Measurements from ENCODE around the gene FAM120A.
"Not testable (repeated sequence)": the region's sequence is repeated elsewhere in the genome, so short reads cannot be mapped to it uniquely, and the experiment has no call there.

Gene FAM120A

DNA sequence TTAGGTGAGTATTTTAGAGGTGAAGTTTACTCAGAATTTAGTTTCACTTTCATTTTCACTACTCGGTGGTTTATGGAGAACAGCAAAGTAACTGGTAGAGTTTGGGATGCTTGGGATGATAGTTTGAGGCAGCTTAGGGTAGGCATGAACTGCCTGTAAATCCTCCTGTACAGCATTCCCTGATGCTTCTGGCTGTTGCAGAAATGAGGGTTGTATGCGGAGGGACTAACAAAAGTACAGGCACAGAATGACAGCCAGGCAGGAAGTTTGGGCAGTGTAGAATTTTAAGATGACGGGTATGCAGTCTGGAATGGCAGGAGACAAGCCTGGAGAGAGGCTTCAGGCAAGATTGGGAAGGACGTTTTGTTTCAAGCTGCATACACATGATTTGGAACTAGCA lies 49.9 kb downstream of the FAM120A start:
- H3K4me3 ChIP-seq (replicated peaks; ENCODE audit: low read depth, low read length), result no peak overlapping the region
- TF ChIP-seq, protein P1, sequence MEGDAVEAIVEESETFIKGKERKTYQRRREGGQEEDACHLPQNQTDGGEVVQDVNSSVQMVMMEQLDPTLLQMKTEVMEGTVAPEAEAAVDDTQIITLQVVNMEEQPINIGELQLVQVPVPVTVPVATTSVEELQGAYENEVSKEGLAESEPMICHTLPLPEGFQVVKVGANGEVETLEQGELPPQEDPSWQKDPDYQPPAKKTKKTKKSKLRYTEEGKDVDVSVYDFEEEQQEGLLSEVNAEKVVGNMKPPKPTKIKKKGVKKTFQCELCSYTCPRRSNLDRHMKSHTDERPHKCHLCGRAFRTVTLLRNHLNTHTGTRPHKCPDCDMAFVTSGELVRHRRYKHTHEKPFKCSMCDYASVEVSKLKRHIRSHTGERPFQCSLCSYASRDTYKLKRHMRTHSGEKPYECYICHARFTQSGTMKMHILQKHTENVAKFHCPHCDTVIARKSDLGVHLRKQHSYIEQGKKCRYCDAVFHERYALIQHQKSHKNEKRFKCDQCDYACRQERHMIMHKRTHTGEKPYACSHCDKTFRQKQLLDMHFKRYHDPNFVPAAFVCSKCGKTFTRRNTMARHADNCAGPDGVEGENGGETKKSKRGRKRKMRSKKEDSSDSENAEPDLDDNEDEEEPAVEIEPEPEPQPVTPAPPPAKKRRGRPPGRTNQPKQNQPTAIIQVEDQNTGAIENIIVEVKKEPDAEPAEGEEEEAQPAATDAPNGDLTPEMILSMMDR (IDR thresholded peaks at IDR 0.05; ENCODE audit: low read depth, low read length, missing control alignments), result no peak
- no peak for DNase-seq (ENCODE audit: extremely low read depth, low read depth)

DNA sequence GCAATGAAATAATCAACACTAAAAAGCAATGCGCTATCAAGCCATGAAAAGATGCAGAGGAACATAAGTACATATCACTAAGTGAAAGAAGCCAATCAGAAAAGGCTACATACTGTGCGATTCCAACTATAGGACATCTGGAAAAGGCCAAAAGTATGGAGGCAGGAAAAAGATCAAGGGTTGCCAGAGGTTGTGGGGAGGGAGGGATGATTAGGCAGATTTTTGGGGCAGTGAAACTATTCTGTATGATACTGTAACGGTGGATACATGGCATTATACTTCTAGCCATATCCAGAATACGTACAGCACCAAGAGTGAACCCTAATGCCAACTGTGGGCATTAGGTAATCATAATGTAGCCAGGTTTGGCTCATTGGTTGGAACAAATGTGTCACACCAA lies 51.9 kb downstream of the FAM120A start:
- H3K4me3 ChIP-seq (replicated peaks; ENCODE audit: low read depth, low read length), result no peak overlapping the region
- TF ChIP-seq, protein P1 (IDR thresholded peaks at IDR 0.05; ENCODE audit: low read depth, low read length, missing control alignments), result no peak
- DNase-seq (ENCODE audit: extremely low read depth, low read depth), result no peak

DNA sequence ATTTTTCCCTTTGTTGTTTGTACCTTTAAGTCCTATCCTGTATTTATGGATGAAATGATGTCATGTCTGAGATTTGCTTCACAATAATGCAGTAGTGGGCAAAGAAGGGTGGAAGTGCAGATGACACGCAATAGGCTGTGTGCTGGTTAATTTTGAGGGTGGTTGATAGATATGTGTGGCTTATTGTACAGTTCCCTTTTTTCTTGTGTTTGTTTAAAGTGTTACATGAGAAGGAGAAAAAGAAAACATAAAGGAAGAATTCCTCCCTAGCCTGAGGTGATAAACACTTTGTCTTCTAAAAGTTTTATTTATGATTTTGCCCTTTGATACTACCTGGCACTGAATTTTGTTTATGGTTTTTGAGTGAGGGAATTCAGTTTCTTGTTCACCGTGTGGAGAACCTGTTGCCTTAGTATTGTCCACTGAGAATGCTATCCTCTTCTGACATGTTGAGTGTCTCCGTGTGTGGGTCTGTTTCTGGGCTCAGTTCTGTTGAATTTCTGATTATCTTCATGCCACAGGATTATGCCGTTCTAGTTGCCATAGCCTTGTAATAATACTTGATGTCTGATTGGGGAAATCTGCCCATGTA lies 54.2 kb downstream of the FAM120A start:
- H3K4me3 ChIP-seq (replicated peaks; ENCODE audit: low read depth, low read length), result no peak overlapping the region
- TF ChIP-seq, protein P1 (IDR thresholded peaks at IDR 0.05; ENCODE audit: low read depth, low read length, missing control alignments), result no peak
- DNase-seq (ENCODE audit: extremely low read depth, low read depth), result no peak

DNA sequence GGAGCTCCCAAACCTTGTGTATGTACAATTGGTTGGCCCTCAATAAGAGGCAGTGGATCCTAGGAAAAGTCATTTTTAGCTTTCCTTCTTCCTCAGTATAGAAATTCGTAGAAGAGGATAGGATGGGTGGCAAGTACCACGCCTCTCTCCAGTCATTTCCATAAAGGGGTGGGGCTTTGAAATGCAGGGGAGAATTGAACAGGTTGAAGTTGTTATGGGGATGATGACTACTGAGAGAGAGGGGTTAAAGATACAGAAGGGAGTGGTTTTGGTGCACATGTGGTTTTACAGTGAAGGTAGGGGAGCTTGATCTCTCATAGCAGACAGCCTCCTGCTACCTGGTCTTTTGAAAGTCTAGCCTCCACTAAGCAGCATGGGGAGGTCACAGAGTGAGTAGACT lies 56.3 kb downstream of the FAM120A start:
- no peak overlapping the region for H3K4me3 ChIP-seq (replicated peaks; ENCODE audit: low read depth, low read length)
- DNase-seq (ENCODE audit: extremely low read depth, low read depth), result no peak
- TF ChIP-seq, protein P1 (IDR thresholded peaks at IDR 0.05; ENCODE audit: low read depth, low read length, missing control alignments), result no peak

DNA sequence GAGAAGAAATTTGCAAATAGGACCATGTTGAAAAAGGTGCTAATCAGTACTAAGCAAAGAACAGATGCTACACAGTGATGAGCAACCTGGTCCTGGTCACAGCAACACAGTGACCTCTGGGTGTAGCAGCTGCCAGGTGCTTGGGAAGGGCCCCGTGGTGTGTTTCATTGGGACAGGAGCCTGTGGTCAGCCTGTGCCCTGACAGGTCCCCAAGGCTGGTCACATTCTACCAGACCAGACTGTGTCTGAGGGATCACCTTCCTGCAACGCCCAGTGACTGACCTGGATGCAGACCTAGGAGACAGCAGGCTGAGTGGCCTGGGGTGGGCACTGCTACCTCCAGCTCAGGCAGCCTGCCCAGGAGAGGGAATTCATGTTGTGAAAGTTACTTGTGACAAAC lies 56.7 kb downstream of the FAM120A start:
- TF ChIP-seq, protein P1 (IDR thresholded peaks at IDR 0.05; ENCODE audit: low read depth, low read length, missing control alignments), result no peak
- no peak overlapping the region for H3K4me3 ChIP-seq (replicated peaks; ENCODE audit: low read depth, low read length)
- no peak for DNase-seq (ENCODE audit: extremely low read depth, low read depth)

DNA sequence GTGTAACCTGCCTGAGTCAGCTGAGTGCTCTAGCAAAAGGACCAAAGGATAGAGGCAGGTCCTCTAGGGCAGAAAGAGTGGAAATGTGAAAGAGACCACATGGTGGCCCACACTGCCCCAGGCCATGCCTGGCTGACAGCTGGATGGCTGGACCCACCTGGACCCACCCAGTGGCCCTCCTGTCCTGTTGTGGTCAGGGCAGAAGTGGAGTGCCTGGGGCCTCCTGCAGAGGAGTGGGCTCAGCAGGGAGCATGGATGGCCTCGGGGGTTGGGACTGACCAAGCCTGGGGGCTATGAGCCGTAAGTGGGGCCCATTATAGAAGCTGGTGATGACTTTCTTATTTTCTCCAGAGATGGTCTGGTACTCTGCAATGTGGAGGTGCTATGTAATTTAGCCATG lies 57.6 kb downstream of the FAM120A start:
- no peak for DNase-seq (ENCODE audit: extremely low read depth, low read depth)
- no peak overlapping the region for H3K4me3 ChIP-seq (replicated peaks; ENCODE audit: low read depth, low read length)
- TF ChIP-seq, protein P1 (IDR thresholded peaks at IDR 0.05; ENCODE audit: low read depth, low read length, missing control alignments), result no peak

DNA sequence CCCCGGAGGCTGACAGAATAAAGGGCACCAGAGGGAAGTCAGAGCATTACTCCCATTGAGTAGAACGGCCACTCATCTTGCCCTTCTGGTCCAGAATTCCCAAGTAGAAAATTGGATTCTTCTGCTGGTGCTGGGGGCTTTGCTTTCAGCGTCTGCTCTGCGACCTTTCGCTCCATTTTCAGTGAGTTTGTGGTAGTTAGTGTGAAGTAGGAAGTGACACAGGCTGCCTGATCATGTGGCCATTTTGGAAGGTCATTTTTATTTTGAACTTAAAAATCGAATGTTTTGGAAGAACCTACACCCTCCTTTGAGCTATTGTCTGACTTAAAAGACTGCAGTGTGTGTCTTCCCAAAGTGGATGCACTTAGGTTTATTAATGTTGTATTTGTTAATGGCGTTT lies 58.6 kb downstream of the FAM120A start:
- no peak overlapping the region for H3K4me3 ChIP-seq (replicated peaks; ENCODE audit: low read depth, low read length)
- TF ChIP-seq, protein P1 (IDR thresholded peaks at IDR 0.05; ENCODE audit: low read depth, low read length, missing control alignments), result no peak
- no peak for DNase-seq (ENCODE audit: extremely low read depth, low read depth)

DNA sequence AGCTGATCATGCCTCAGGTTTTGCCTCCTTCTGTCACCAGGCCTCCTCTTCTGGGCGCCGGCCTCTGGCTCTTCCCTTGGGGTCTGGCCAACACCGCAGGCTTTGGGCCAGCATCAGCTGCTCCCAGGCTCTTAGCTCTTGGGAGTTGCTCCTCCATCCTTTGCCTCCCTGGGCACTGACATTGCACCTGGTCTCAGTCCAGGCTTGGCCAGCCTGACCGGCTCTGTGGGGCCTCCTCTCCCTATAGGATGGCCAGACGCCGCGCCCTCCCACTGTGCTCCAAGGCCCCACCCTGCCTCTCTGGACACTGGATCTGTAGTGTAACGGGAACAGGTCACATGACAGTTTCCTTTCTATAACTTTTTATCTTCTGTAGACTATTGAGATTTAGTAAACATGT lies 59.7 kb downstream of the FAM120A start:
- H3K4me3 ChIP-seq (replicated peaks; ENCODE audit: low read depth, low read length); DNase-seq (ENCODE audit: extremely low read depth, low read depth): not testable (repeated sequence)

DNA sequence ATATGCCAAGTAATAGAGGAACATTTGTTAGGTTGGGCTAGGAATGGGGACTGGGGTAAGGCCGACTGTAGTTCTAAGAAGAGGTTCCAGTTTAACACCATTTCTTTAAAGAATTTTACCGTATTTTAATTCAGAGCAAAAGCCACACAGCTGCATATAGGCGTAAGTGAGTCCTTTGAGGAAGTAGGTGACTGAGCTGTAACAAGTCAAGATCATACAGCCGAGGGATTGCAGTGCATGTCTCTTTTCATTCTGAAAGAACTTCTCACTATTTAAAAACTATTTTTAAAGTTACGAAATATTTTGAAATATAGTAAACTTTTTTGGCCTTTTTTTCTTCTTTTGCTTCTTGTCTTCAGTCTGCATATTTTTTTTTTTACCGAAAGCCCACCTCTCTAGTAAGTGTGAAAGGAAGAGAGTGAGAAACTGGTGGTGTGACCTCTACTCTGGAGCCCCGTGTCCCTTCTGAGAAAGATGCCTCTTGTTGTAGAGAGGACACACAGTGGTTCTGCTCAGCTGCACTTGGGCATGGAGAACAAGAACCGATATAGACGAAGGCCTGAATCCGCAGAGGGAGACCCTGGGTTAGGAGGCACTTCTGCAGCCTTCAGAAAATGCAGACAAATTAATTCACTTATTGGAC lies 60.8 kb downstream of the FAM120A start:
- DNase-seq (ENCODE audit: extremely low read depth, low read depth), result not testable (repeated sequence)

More for the DNA sequence above, 60.8 kb downstream of the FAM120A start:
- H3K4me3 ChIP-seq (replicated peaks; ENCODE audit: low read depth, low read length), result not testable (repeated sequence)

All from HFF-Myc (cell line).